Hepatocyte (in vitro differentiated cells): ENCODE data around the gene UGP2. TPM values are rescaled to one million over a fixed set of nuclear protein-coding genes. Genes with fewer than 3 reads are reported as not detected.

Experiments used
- DNase-seq: peaks from one replicate; pipeline ENCODE4 v3.0.0-alpha.2; 2016; ENCODE audit warnings: low spot score
- H2AFZ ChIP-seq: fragments of 200-600 bp; sonication (generic); 2 replicates; pipeline ENCODE4 v1.6.0; 2016; ENCODE audit warnings: antibody characterized with exemption, mild to moderate bottlenecking
- H3K27ac ChIP-seq: fragments of 200-600 bp; sonication (generic); 2 replicates; pipeline ENCODE4 v1.5.1; 2016; ENCODE audit warnings: mild to moderate bottlenecking
- H3K27me3 ChIP-seq: fragments of 200-600 bp; sonication (generic); 2 replicates; pipeline ENCODE4 v1.6.1; 2016
- H3K36me3 ChIP-seq: fragments of 200-600 bp; sonication (generic); replicated peaks from 2 replicates; pipeline ENCODE4 v1.5.1; 2016; ENCODE audit warnings: low read depth; ENCODE audit not compliant: insufficient read depth
- H3K4me1 ChIP-seq: fragments of 200-600 bp; sonication (generic); 2 replicates; pipeline ENCODE4 v1.5.1; 2016; ENCODE audit warnings: mild to moderate bottlenecking, moderate library complexity; ENCODE audit not compliant: insufficient read depth
- H3K4me2 ChIP-seq: fragments of 200-600 bp; sonication (generic); 2 replicates; pipeline ENCODE4 v1.6.0; 2016
- H3K4me3 ChIP-seq: fragments of 200-600 bp; sonication (generic); 2 replicates; pipeline ENCODE4 v1.5.1; 2016; ENCODE audit warnings: mild to moderate bottlenecking
- H3K79me2 ChIP-seq: fragments of 200-600 bp; sonication (generic); 2 replicates; pipeline ENCODE4 v1.6.0; 2017; ENCODE audit warnings: mild to moderate bottlenecking
- H3K9me2 ChIP-seq: fragments of 200-600 bp; sonication (generic); replicated peaks from 2 replicates; pipeline ENCODE4 v1.6.0; 2017; ENCODE audit warnings: mild to moderate bottlenecking; ENCODE audit not compliant: insufficient read depth
- H3K9me3 ChIP-seq: fragments of 200-600 bp; sonication (generic); 2 replicates; pipeline ENCODE4 v1.5.1; 2016; ENCODE audit warnings: low read depth, mild to moderate bottlenecking
- H4K20me1 ChIP-seq: fragments of 200-600 bp; sonication (generic); 2 replicates; pipeline ENCODE4 v1.6.0; 2016; ENCODE audit warnings: mild to moderate bottlenecking; ENCODE audit not compliant: insufficient read depth, poor library complexity, severe bottlenecking
- EZH2 ChIP-seq: fragments of 200-600 bp; sonication (generic); IDR thresholded peaks from 2 replicates; pipeline ENCODE4 v1.6.1; 2016; ENCODE audit warnings: antibody characterized with exemption, mild to moderate bottlenecking, borderline replicate concordance
- EZH2phosphoT487 ChIP-seq: fragments of 200-600 bp; sonication (generic); IDR thresholded peaks from one replicate; pipeline ENCODE4 v1.6.1; 2018; ENCODE audit warnings: antibody characterized with exemption, mild to moderate bottlenecking, low read depth, moderate library complexity; ENCODE audit not compliant: unreplicated experiment, severe bottlenecking
- WGBS: methylation state at CpG from one replicate; pipeline ENCODE4 v1.1.6; 2016; ENCODE audit warnings: low lambda C conversion rate; ENCODE audit errors: missing lambda C conversion rate; 5-methylcytosine and 5-hydroxymethylcytosine counted together
- polyA plus RNA-seq: library from polyadenylated mRNA; unstranded; fragments of >200 nt; fragmentation: Nextera tagmentation; extraction: Ambion mirVana; gene quantifications from 2 replicates; pipeline ENCODE4 v1.2.1, GENCODE V29; 2016
- total RNA-seq: library from RNA; depleted of rRNA; stranded (reverse); fragments of >200 nt; gene quantifications from 2 replicates; pipeline ENCODE4 v1.2.3, GENCODE V29; 2014
- TF ChIP-seq, protein P1 (sequence below): fragments of 200-600 bp; sonication (generic); IDR thresholded peaks from 2 replicates; pipeline ENCODE4 v1.5.1; 2016; ENCODE audit warnings: antibody characterized with exemption, mild to moderate bottlenecking; ENCODE audit not compliant: poor library complexity

Gene UGP2
- total and polyA plus RNA-seq, 2 experiments from 2014 or later, result 273 to 322 TPM

DNA sequence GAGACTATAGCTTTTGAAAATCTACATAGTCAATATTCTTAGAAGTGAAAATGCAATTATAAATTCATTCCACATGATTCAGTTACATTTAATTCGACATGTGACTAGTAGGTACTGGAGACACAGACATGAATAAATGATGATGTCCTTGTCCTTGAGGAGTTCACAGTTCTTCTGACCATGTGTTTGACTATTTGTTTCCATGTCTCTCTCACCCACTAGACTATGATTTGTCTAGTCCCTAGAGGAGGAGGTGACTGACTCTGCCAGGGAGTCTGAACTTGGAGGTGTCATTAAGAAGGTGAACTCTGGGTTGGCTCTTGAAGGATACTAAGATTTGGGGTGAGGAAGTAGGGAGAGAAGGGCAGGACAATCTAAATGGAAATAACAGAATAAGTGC, 20.7 kb upstream of the UGP2 start:
- DNase-seq, result no peak
- Histone ChIP-seq H4K20me1 (no peaks in the 10 kb centered on the region), H3K4me2 (no peak overlapping the region), H3K27ac (peak overlapping the region; percentile 2), H3K9me2 (no peaks in the 10 kb centered on the region), H3K4me3 (no peak overlapping the region), H3K79me2 (no peaks in the 10 kb centered on the region), H3K27me3 (no peaks in the 10 kb centered on the region), H3K9me3 (no peaks in the 10 kb centered on the region), H2AFZ (no peak overlapping the region), H3K36me3 (no peaks in the 10 kb centered on the region), H3K4me1 (peaks cover 14% of the 10 kb centered on the region)
- no peak for TF ChIP-seq EZH2phosphoT487
- TF ChIP-seq, protein P1, sequence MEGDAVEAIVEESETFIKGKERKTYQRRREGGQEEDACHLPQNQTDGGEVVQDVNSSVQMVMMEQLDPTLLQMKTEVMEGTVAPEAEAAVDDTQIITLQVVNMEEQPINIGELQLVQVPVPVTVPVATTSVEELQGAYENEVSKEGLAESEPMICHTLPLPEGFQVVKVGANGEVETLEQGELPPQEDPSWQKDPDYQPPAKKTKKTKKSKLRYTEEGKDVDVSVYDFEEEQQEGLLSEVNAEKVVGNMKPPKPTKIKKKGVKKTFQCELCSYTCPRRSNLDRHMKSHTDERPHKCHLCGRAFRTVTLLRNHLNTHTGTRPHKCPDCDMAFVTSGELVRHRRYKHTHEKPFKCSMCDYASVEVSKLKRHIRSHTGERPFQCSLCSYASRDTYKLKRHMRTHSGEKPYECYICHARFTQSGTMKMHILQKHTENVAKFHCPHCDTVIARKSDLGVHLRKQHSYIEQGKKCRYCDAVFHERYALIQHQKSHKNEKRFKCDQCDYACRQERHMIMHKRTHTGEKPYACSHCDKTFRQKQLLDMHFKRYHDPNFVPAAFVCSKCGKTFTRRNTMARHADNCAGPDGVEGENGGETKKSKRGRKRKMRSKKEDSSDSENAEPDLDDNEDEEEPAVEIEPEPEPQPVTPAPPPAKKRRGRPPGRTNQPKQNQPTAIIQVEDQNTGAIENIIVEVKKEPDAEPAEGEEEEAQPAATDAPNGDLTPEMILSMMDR, result no peak
- no peak for TF ChIP-seq EZH2
- 88% methylated on average over 1 of the region's 1 CpG for WGBS

DNA sequence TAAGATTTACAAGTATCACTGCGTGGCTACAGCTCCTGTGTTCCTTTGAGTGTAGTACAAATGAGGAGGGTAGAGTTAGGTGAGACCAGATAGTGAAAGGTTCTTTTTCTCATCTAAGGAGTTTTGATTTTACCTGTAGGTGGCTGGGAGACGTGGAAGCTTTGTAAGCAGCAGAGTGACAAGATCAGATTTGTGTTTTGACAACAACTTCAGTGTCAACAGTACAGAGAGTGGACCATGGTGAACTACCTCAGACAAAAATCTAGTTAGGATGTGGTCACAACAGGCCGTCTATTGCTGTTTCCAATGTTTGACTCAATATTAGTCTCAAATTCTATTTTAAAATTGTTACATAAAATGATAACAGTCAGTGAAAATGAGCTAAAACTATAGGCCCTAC, 20.3 kb upstream of the UGP2 start:
- no peaks in the 10 kb centered on the region for H3K79me2 ChIP-seq
- 92% methylated on average over 3 of the region's 3 CpGs for WGBS

DNA sequence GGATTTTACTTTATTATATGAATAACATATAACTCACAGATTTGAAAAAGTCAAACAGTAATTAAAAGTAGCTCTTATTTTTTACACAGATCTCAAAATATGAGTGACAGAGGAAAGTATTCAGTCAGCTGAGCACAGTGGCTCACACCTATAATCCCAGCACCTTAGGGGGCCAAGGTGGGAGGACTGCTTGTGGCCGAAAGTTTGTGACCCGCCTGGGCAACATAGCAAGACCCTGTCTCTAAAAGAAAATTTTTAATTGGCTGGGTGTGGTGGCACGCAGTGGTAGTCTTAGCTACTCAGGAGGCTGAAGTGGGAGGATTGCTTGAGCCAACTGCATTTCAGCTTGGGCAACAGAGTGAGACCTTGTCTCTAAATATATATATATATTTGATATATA, 19.2 kb upstream of the UGP2 start:
- WGBS, result 96% methylated on average over 3 of the region's 3 CpGs
- H3K9me3 ChIP-seq, result no peaks in the 10 kb centered on the region
- no peak overlapping the region for H2AFZ ChIP-seq
- no peaks in the 10 kb centered on the region for H3K27me3 ChIP-seq
- no peaks in the 10 kb centered on the region for H3K36me3 ChIP-seq
- no peak overlapping the region for H3K4me3 ChIP-seq
- DNase-seq, result no peak
- H4K20me1 ChIP-seq, result no peaks in the 10 kb centered on the region
- peaks cover 14% of the 10 kb centered on the region for H3K4me1 ChIP-seq
- H3K27ac ChIP-seq, result no peak overlapping the region
- H3K79me2 ChIP-seq, result no peaks in the 10 kb centered on the region
- H3K9me2 ChIP-seq, result no peaks in the 10 kb centered on the region
- TF ChIP-seq EZH2phosphoT487, result no peak
- TF ChIP-seq, protein P1, result no peak
- TF ChIP-seq EZH2, result no peak
- H3K4me2 ChIP-seq, result no peak overlapping the region

More for the DNA sequence above, 20.3 kb upstream of the UGP2 start:
- Histone ChIP-seq H3K9me3 (no peaks in the 10 kb centered on the region), H2AFZ (no peak overlapping the region), H3K36me3 (no peaks in the 10 kb centered on the region), H3K27ac (peak overlapping the region; percentile 2), H3K4me2 (no peak overlapping the region), H3K27me3 (no peaks in the 10 kb centered on the region), H3K4me3 (no peak overlapping the region), H3K9me2 (no peaks in the 10 kb centered on the region), H4K20me1 (no peaks in the 10 kb centered on the region), H3K4me1 (peaks cover 14% of the 10 kb centered on the region)
- TF ChIP-seq, protein P1, result no peak
- TF ChIP-seq EZH2, result no peak
- no peak for TF ChIP-seq EZH2phosphoT487
- DNase-seq, result no peak

DNA sequence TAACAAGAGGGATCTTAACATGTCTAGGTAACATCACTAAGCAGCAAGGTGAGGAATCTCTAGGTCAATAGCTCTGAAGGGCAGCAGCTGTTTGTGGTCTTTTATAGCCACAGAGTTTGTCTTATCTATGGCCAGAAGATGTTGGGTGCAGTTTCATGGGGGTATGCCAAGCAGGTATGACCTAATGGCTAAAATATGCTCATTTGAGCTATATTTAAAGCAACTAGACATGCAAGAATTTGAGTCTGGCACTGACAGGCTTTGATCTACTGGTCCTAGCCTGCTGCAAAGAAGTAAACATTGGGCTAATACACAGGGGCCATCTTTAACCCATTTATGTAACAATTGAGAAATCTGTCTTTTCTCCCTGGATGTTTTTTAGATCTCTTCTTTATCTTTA, 13.9 kb upstream of the UGP2 start:
- TF ChIP-seq EZH2, result no peak
- TF ChIP-seq, protein P1, result no peak
- no peak for TF ChIP-seq EZH2phosphoT487
- Histone ChIP-seq H3K4me1 (peaks cover 7% of the 10 kb centered on the region), H3K9me3 (no peaks in the 10 kb centered on the region), H3K27ac (peak overlapping the region; percentile 64), H4K20me1 (no peaks in the 10 kb centered on the region), H3K36me3 (no peaks in the 10 kb centered on the region), H2AFZ (no peak overlapping the region), H3K27me3 (no peaks in the 10 kb centered on the region), H3K79me2 (no peaks in the 10 kb centered on the region), H3K9me2 (no peaks in the 10 kb centered on the region), H3K4me3 (no peak overlapping the region), H3K4me2 (peak overlapping the region; percentile 25)
- DNase-seq, result peak; percentile 65
